ENCODE measurements around the gene ZNF516. TPM values are rescaled to one million over a fixed set of nuclear protein-coding genes. Genes with fewer than 3 reads are reported as not detected.

Gene ZNF516
- total RNA-seq, 6 experiments from 2014 or later = 34.6 to 52.2 (median 42.2) TPM

DNA sequence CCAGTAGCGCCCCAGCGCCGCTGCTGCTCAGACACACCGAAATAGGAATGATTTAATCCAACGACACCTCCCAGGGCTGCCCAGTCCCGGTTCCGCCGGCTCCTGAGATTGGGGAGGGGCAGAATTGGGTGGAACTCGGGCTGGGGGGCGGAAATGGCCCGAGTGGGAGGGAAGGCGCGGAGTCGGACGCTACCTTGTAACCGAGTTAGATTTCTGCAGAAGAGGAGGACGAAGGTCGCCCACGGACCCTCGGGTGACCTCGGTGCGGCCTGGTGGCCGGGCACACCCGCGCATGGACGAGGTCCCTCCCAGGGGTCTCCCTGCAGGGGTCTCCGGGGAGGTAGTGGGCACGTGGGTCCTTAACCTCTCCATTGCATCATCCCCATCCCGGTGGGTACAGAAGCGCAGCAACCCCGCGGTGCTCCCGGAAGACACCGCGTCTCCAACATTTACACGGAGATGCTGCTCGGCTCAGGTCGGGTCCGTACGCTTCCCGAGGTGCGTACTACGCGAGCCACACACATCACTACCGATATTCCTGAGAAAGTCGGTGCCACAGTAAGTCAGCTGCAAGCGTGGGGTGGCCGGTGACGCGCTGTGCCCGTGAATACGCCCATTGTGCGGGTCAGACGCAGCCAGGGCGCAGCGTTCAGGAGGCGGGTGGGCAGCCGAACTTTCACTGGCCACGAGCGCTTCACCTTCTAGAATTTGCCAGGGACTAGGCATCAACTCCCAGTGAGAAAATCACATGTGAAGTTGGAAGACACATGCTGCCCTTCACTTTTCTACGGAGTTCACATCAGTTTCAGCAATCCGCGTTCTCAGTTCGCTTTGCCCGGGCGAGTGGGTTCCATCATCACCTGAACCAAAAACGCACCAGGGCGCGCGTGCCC, 3.0 kb downstream of the ZNF516 start:
- no peak for TF ChIP-seq CTCF (IDR thresholded peaks at IDR 0.05)
- Mint-ChIP-seq H3K27ac (peak overlapping the region; percentile 78), H3K9me3 (no peaks in the 10 kb centered on the region), H3K36me3 (ENCODE audit: low read depth) (0 out of 2 replicates have a peak, but pooled peaks cover 4% of the 10 kb centered on the region), H3K27me3 (ENCODE audit: insufficient read depth) (peaks cover 1% of the 10 kb centered on the region), H3K4me1 (ENCODE audit: low read depth) (peaks cover 52% of the 10 kb centered on the region), H3K4me3 (peak overlapping the region; percentile 90)
- no peak for DNase-seq

GRCh38 chr18:76491473-76491775, 3.6 kb downstream of the ZNF516 start:
- no peaks in the 10 kb centered on the region for H3K9me3 Mint-ChIP-seq
- DNase-seq = no peak
- peak overlapping the region; percentile 78; the same call in 1 of the 2 replicates for H3K27ac Mint-ChIP-seq
- peak overlapping the region; percentile 90 for H3K4me3 Mint-ChIP-seq
- 0 out of 2 replicates have a peak, but pooled peaks cover 4% of the 10 kb centered on the region for H3K36me3 Mint-ChIP-seq (ENCODE audit: low read depth)
- no peak for TF ChIP-seq CTCF (IDR thresholded peaks at IDR 0.05)
- H3K4me1 Mint-ChIP-seq (ENCODE audit: low read depth) = peaks cover 53% of the 10 kb centered on the region
- H3K27me3 Mint-ChIP-seq (ENCODE audit: insufficient read depth) = peaks cover 1% of the 10 kb centered on the region

DNA sequence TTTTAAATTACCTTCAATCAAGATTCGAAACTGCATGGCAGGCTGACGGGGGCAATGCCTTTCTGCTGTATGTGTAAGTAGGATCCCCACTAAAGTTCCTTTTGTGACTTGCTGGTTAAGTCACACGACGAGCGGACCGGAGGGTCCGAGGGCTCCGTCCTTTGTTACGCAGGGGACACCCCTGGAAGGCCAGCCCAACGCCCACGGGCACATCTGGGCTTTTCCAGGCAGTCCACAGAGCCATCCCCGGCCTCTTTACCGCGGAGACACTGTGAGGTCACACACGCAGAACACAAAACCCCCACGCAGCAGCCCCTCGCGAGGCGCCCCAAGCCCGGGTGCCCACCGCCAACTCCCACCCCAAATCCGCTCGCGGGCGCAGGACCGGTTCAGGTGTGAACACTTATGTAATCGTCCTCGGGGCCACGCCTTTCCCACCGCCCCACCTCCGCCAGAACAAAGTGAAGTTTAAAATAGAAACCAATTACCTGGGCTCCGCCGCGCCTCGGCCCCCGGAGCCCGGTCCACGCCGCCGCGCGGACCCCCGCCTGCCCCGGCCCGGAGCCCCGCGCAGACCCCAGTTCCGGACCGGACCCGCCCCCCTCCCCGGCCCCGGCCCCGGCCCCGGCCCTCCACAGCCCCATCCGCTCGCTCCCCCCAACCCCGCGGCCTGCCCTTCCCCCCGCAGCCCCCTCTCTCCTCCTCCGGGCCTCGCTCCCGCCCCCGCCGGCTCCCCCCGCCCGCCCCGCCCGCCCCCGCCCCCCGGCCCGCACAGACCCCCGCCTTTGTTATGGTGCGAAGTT, 4.2 kb downstream of the ZNF516 start:
- no peak for DNase-seq
- Mint-ChIP-seq H3K36me3 (ENCODE audit: low read depth) (0 out of 2 replicates have a peak, but pooled peaks cover 4% of the 10 kb centered on the region), H3K4me1 (ENCODE audit: low read depth) (peaks cover 55% of the 10 kb centered on the region), H3K9me3 (no peaks in the 10 kb centered on the region), H3K27me3 (ENCODE audit: insufficient read depth) (peaks cover 1% of the 10 kb centered on the region), H3K4me3 (peak overlapping the region; percentile 98), H3K27ac (peak overlapping the region; percentile 85)
- no peak for TF ChIP-seq CTCF (IDR thresholded peaks at IDR 0.05)

DNA sequence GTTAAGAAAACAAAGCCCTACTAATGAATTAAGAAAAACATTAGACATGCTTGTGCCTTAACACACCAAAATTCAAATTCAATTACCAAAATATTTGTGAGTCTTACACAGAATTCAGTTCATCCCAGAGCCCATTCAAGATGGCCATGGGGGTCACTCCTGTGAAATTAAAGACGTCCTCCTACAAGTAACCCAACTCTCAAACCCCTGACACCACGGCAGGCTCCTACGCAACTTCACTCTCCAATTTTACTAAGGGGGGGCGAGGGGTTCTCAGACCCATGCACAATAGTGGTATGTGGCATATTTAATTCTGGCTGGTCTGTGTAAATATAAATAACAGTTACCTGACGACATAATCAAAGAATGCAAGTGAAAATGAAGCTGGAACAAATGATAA, 5.0 kb downstream of the ZNF516 start:
- TF ChIP-seq CTCF (IDR thresholded peaks at IDR 0.05) = no peak
- Mint-ChIP-seq H3K27me3 (ENCODE audit: insufficient read depth) (peaks cover 1% of the 10 kb centered on the region), H3K27ac (peak overlapping the region; percentile 85), H3K36me3 (ENCODE audit: low read depth) (0 out of 2 replicates have a peak, but pooled peaks cover 4% of the 10 kb centered on the region), H3K9me3 (no peaks in the 10 kb centered on the region), H3K4me3 (peak overlapping the region; percentile 98), H3K4me1 (ENCODE audit: low read depth) (peaks cover 64% of the 10 kb centered on the region)
- no peak for DNase-seq

- no peak for DNase-seq
- TF ChIP-seq CTCF (IDR thresholded peaks at IDR 0.05) = no peak
- H3K36me3 Mint-ChIP-seq (ENCODE audit: low read depth) = peaks cover 4% of the 10 kb centered on the region; the same call in 1 of the 2 replicates
- no peaks in the 10 kb centered on the region for H3K9me3 Mint-ChIP-seq
- H3K27ac Mint-ChIP-seq = peak overlapping the region; percentile 85
- H3K4me3 Mint-ChIP-seq = peak overlapping the region; percentile 98
- peaks cover 1% of the 10 kb centered on the region for H3K27me3 Mint-ChIP-seq (ENCODE audit: insufficient read depth)
- H3K4me1 Mint-ChIP-seq (ENCODE audit: low read depth) = peaks cover 67% of the 10 kb centered on the region
Measured at GRCh38 chr18:76489081-76489480, 6.0 kb downstream of the ZNF516 start.

Measured in HFFc6 (cell line).